ENCODE results near the gene KIFAP3.
"Not testable (repeated sequence)": the region's sequence is repeated elsewhere in the genome, so short reads cannot be mapped to it uniquely, and the experiment has no call there.

The KIFAP3 gene

DNA sequence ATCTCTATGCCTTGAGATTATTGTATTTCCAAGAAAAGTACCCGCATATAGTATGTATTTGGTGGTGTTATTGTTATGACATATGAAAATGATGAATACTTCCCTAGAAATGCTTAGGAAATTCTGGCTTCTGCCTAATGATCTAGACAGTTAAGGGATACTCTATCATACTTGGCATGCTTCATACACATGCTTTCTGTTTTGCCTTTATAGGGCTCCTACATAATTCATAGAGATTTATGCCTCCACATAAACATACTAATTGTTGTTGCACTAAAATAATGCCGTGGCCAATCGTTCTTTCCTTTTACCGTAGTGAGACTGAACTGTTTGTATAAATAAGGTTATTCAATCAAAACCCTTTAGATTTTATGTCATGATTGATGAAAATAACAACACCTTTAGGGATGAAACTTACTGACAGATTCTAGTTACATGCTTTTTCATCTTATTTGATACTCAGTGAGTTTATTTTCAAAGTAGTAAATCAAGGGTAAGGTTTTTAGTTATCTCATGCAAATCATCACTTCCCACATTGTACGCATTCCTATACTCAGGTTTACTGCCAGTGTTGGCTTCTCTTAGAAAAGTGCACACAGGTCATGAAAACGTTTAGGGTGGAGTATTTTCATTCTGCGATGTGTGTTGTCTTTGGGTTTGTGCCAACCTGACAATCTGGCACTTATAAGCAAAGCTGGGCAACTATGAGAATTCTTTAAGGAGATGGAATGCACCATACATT is 140.3 kb downstream of the KIFAP3 start:
- DNase-seq (ENCODE audit: insufficient read length, low spot score): no peak
- peak; percentile 70 for FAIRE-seq
- TF ChIP-seq POLR2A (IDR thresholded peaks at IDR 0.05; ENCODE audit: low read depth, low read length): no peak

- FAIRE-seq: no peak
- no peak for DNase-seq (ENCODE audit: insufficient read length, low spot score)
- no peak for TF ChIP-seq POLR2A (IDR thresholded peaks at IDR 0.05; ENCODE audit: low read depth, low read length)
These were observed 142.7 kb downstream of the KIFAP3 start for GRCh38 chr1:169931795-169932231.

DNA sequence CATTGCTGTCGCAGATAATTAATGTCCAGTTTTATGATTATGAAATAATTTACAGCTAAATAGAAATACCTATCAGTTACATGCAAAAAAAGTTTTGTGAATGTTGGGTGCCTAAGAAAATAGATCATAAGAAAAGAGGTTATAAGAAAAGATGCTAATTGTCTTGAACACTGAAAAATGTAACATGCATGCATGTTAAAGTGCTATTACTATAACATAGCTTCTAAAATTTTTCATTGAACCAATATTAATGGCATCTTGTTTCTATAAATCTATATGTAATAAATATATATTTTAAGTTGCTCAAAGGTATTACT is 145.3 kb downstream of the KIFAP3 start:
- FAIRE-seq (no peak), DNase-seq (ENCODE audit: insufficient read length, low spot score) (no peak)
- no peak for TF ChIP-seq POLR2A (IDR thresholded peaks at IDR 0.05; ENCODE audit: low read depth, low read length)

GRCh38 chr1:169928438-169929209 is 145.9 kb downstream of the KIFAP3 start:
- FAIRE-seq: peak; percentile 88

DNA sequence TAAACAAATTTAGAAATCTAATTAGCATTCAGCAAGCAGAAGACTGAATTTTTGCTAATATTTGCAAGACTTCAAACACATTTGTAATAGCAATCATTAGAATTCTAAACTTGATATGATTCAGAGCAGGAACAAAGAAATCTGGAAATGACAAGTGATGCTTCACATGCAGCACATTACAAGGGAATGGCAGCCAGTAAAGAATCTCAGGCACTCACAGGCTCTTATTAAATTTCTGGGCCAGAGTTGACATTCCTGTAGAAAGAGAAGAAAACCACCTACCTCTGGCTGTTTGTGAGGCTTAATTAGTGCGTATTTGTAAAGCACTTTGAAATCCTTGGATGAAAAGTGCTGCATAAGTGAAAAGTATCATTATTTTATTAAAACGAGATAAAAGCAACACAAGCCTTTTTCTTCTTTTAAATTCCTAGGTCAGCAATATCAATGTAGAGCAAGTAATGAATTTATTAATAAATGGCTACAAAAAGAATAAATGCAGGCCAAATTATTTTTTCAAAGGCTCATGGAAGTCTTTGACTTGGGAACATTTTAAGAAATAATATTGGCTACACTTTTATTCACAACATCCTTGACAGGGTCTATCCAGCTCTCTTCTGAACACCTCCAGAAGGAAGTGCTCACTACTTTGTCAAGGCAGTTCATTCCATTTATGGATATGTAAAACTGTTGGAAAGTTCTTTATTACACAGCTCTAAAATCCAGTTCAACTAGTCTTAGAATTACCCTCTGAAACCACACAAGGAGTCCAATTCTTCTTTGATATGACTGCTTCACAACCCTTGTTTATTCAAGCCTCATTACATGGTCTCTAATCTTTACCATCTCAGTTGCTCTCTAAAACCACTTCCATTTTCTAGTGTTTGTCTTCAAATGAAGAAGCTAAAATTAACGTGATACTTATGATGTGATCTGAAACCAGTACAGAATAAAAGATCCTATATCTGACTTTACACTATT is 148.7 kb downstream of the KIFAP3 start:
- DNase-seq (ENCODE audit: insufficient read length, low spot score) (no peak), FAIRE-seq (no peak)
- TF ChIP-seq POLR2A (IDR thresholded peaks at IDR 0.05; ENCODE audit: low read depth, low read length): no peak

More at GRCh38 chr1:169928438-169929209, 145.9 kb downstream of the KIFAP3 start:
- TF ChIP-seq POLR2A (IDR thresholded peaks at IDR 0.05; ENCODE audit: low read depth, low read length): no peak
- no peak for DNase-seq (ENCODE audit: insufficient read length, low spot score)

- FAIRE-seq (no peak), DNase-seq (ENCODE audit: insufficient read length, low spot score) (no peak)
- TF ChIP-seq POLR2A (IDR thresholded peaks at IDR 0.05; ENCODE audit: low read depth, low read length): no peak
These were observed 149.7 kb downstream of the KIFAP3 start for GRCh38 chr1:169924829-169925228.

DNA sequence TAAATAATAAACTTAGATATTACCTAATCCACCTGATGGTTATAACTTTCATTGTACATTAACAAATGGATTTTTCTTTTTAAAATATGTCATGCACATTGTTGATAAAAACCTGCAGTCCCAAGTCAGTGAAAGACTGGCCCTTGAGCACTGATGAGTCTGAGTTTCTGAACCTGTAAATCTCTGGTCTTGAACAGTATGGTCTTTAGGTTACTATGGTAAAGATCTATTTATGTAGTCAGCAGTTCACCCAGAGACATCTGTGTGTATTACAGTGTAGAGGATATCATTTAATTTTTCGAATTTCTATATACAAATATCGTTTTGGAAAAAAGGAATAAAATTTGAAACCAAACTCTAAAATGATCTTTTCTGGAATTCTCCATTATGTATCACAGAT is 150.4 kb downstream of the KIFAP3 start:
- no peak for TF ChIP-seq POLR2A (IDR thresholded peaks at IDR 0.05; ENCODE audit: low read depth, low read length)
- FAIRE-seq (peak; percentile 20), DNase-seq (ENCODE audit: insufficient read length, low spot score) (no peak)

DNA sequence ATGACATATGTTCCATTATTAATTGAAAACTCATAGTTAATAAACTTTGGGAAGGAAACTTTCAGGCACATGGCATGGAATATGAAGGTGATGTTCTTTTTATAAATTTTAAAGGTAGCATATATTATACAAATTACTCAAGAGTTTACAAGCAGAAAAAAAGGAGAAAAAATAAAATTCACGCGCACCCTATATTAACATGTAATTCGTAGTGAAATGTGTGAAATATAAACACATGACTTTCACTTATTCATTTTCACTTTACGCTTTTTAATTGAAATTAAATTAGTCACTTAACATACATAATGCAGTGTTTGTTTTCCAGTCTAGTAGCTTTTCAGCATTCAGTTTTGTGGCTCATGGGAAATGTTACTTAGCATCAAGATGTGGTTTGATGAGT is 153.4 kb downstream of the KIFAP3 start:
- TF ChIP-seq POLR2A (IDR thresholded peaks at IDR 0.05; ENCODE audit: low read depth, low read length): no peak
- DNase-seq (ENCODE audit: insufficient read length, low spot score): no peak
- FAIRE-seq: no peak

GRCh38 chr1:169918927-169919326 is 155.6 kb downstream of the KIFAP3 start:
- DNase-seq (ENCODE audit: insufficient read length, low spot score): no peak
- no peak for FAIRE-seq
- no peak for TF ChIP-seq POLR2A (IDR thresholded peaks at IDR 0.05; ENCODE audit: low read depth, low read length)

DNA sequence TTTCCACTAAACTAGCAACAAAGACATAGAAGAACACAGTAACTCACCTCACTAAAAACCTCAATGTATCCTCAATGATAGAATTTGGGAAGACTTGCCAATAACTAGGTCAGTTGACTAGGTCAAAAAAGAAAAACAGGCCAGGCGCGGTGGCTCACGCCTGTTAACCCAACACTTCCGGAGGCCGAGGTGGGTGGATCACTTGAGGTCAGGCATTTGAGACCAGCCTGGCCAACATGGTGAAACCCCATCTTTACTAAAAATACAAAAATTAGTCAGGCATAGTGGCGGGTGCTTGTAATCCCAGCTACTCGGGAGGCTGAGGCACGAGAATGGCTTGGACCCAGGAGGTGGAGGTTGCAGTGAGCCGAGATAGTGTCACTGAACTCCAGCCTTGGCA is 156.3 kb downstream of the KIFAP3 start:
- DNase-seq (ENCODE audit: insufficient read length, low spot score); FAIRE-seq: not testable (repeated sequence)

DNA sequence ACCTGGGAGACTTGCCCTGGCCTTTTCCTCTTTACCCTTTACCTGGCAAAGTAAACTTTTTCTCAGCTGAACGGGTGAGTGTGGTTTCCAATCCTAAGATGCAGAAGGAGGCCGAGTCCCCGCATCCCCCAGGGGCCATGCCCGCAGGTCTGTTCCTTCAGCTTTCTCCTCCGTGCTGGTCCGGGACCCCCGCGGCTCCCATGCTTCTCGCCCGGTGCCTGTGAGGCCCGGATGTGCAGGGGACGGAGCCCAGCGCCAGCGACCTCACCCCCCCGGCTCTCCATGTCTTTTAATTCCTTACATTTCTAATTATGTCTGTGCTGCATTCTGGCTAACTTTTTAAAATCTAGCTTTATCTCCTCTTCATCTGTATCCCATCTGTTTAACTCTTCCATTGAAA is 159.3 kb downstream of the KIFAP3 start:
- DNase-seq (ENCODE audit: insufficient read length, low spot score) (no peak), FAIRE-seq (no peak)
- TF ChIP-seq POLR2A (IDR thresholded peaks at IDR 0.05; ENCODE audit: low read depth, low read length): no peak

DNA sequence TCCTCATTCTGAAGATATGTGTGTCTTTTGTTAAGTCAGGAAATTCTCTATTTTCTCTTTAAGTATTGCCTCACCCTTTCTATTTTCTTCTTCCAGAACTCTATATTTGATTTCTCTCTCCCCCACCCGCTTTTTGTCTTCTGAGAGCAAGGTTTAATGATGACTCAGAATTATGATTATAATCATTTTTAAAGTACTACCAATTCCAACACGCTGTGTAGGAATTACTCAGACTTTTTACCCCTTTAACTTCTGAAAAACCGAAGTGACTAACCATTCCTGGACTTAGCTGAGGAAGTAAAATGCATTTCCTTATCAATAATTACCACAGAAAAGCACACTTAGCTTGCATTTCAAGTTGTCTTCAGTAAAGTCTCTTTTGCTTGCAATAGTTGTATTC is 160.0 kb downstream of the KIFAP3 start:
- no peak for TF ChIP-seq POLR2A (IDR thresholded peaks at IDR 0.05; ENCODE audit: low read depth, low read length)
- DNase-seq (ENCODE audit: insufficient read length, low spot score) (no peak), FAIRE-seq (no peak)

DNA sequence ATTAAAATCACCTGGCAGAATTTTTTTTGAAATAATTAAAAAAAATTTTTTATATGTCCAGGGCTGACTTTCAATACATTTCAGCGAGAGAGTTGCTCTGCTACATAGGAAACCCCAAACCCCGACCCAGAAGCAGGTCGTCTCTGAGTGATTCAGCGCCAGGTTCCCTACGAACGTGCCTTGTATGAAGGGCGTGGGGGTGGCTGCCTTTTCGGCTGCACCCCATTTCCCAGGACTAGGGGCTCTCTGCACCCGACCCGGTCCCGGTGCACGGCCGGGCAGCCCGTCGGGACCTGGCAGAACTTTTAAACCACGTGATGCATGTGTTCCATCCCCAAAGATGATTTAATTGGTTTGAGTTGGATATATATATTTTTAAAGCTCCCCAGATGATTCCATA is 165.0 kb downstream of the KIFAP3 start:
- TF ChIP-seq POLR2A (IDR thresholded peaks at IDR 0.05; ENCODE audit: low read depth, low read length): no peak
- FAIRE-seq: no peak
- DNase-seq (ENCODE audit: insufficient read length, low spot score): no peak

- no peak for TF ChIP-seq POLR2A (IDR thresholded peaks at IDR 0.05; ENCODE audit: low read depth, low read length)
- FAIRE-seq: no peak
These were observed 167.6 kb downstream of the KIFAP3 start for GRCh38 chr1:169906938-169907337.

More at GRCh38 chr1:169906938-169907337, 167.6 kb downstream of the KIFAP3 start:
- no peak for DNase-seq (ENCODE audit: insufficient read length, low spot score)
